ENCODE measurements around the gene VPS4B. TPM values are rescaled to one million over a fixed set of nuclear protein-coding genes. Genes with fewer than 3 reads are reported as not detected.

VPS4B gene
- total and polyA plus RNA-seq, 2 experiments from 2014 or later, result 9.1 to 14.6 TPM

- no peaks in the 10 kb centered on the region for H3K4me1 ChIP-seq (ENCODE audit: low read depth)
- peaks cover 74% of the 10 kb centered on the region for H3K36me3 ChIP-seq
Measured at GRCh38 chr18:63397349-63397748, 24.9 kb downstream of the VPS4B start.

GRCh38 chr18:63395503-63395902, 26.8 kb downstream of the VPS4B start:
- Histone ChIP-seq H3K36me3 (peaks cover 71% of the 10 kb centered on the region), H3K4me1 (ENCODE audit: low read depth) (no peaks in the 10 kb centered on the region), H3K4me3 (no peak overlapping the region), H3K9me3 (ENCODE audit: low read depth) (no peaks in the 10 kb centered on the region), H3K27ac (no peak overlapping the region), H3K27me3 (no peaks in the 10 kb centered on the region)
- TF ChIP-seq CTCF (IDR thresholded peaks at IDR 0.05; ENCODE audit: low read depth, low read length), result no peak
- no peak for DNase-seq (ENCODE audit: low read depth in 1 of 2, low spot score in 1 of 2)

More at GRCh38 chr18:63397349-63397748, 24.9 kb downstream of the VPS4B start:
- Histone ChIP-seq H3K27ac (no peak overlapping the region), H3K4me3 (no peak overlapping the region), H3K9me3 (ENCODE audit: low read depth) (no peaks in the 10 kb centered on the region), H3K27me3 (no peaks in the 10 kb centered on the region)
- TF ChIP-seq CTCF (IDR thresholded peaks at IDR 0.05; ENCODE audit: low read depth, low read length), result no peak
- no peak for DNase-seq (ENCODE audit: low read depth in 1 of 2, low spot score in 1 of 2)

GRCh38 chr18:63394954-63395353, 27.3 kb downstream of the VPS4B start:
- Histone ChIP-seq H3K9me3 (ENCODE audit: low read depth) (no peaks in the 10 kb centered on the region), H3K27ac (no peak overlapping the region), H3K4me3 (no peak overlapping the region), H3K4me1 (ENCODE audit: low read depth) (no peaks in the 10 kb centered on the region), H3K27me3 (no peaks in the 10 kb centered on the region), H3K36me3 (peaks cover 66% of the 10 kb centered on the region)
- TF ChIP-seq CTCF (IDR thresholded peaks at IDR 0.05; ENCODE audit: low read depth, low read length), result no peak
- DNase-seq (ENCODE audit: low read depth in 1 of 2, low spot score in 1 of 2), result no peak

- H3K36me3 ChIP-seq, result peaks cover 22% of the 10 kb centered on the region
- no peaks in the 10 kb centered on the region for H3K9me3 ChIP-seq (ENCODE audit: low read depth)
- no peak overlapping the region for H3K4me3 ChIP-seq
- no peak for TF ChIP-seq CTCF (IDR thresholded peaks at IDR 0.05; ENCODE audit: low read depth, low read length)
- no peaks in the 10 kb centered on the region for H3K27me3 ChIP-seq
- DNase-seq (ENCODE audit: low read depth in 1 of 2, low spot score in 1 of 2), result no peak
- H3K27ac ChIP-seq, result no peak overlapping the region
- H3K4me1 ChIP-seq (ENCODE audit: low read depth), result no peaks in the 10 kb centered on the region
Measured at GRCh38 chr18:63387861-63388260, 34.4 kb downstream of the VPS4B start.

GRCh38 chr18:63382843-63383242, 39.4 kb downstream of the VPS4B start:
- no peak overlapping the region for H3K4me3 ChIP-seq
- DNase-seq (ENCODE audit: low read depth in 1 of 2, low spot score in 1 of 2), result no peak
- no peak for TF ChIP-seq CTCF (IDR thresholded peaks at IDR 0.05; ENCODE audit: low read depth, low read length)
- H3K27ac ChIP-seq, result no peak overlapping the region
- no peaks in the 10 kb centered on the region for H3K9me3 ChIP-seq (ENCODE audit: low read depth)
- no peaks in the 10 kb centered on the region for H3K4me1 ChIP-seq (ENCODE audit: low read depth)
- H3K36me3 ChIP-seq, result no peaks in the 10 kb centered on the region
- no peaks in the 10 kb centered on the region for H3K27me3 ChIP-seq

- no peaks in the 10 kb centered on the region for H3K36me3 ChIP-seq
- no peak overlapping the region for H3K4me3 ChIP-seq
- no peak for TF ChIP-seq CTCF (IDR thresholded peaks at IDR 0.05; ENCODE audit: low read depth, low read length)
- no peaks in the 10 kb centered on the region for H3K27me3 ChIP-seq
- H3K27ac ChIP-seq, result no peak overlapping the region
- DNase-seq (ENCODE audit: low read depth in 1 of 2, low spot score in 1 of 2), result no peak
- H3K9me3 ChIP-seq (ENCODE audit: low read depth), result no peaks in the 10 kb centered on the region
- no peaks in the 10 kb centered on the region for H3K4me1 ChIP-seq (ENCODE audit: low read depth)
Measured at GRCh38 chr18:63379639-63379962, 42.7 kb downstream of the VPS4B start.

Data from cardiac muscle cell (in vitro differentiated cells and primary cell).